Glomerular visceral epithelial cell (primary cell): ENCODE data around the gene NFS1.
"Not testable (repeated sequence)": the region's sequence is repeated elsewhere in the genome, so short reads cannot be mapped to it uniquely, and the experiment has no call there.

Experiments
- DNase-seq: peaks from one replicate; pipeline ENCODE4 v3.0.0-alpha.2; 2016; ENCODE audit errors: extremely low spot score

Gene NFS1

DNA sequence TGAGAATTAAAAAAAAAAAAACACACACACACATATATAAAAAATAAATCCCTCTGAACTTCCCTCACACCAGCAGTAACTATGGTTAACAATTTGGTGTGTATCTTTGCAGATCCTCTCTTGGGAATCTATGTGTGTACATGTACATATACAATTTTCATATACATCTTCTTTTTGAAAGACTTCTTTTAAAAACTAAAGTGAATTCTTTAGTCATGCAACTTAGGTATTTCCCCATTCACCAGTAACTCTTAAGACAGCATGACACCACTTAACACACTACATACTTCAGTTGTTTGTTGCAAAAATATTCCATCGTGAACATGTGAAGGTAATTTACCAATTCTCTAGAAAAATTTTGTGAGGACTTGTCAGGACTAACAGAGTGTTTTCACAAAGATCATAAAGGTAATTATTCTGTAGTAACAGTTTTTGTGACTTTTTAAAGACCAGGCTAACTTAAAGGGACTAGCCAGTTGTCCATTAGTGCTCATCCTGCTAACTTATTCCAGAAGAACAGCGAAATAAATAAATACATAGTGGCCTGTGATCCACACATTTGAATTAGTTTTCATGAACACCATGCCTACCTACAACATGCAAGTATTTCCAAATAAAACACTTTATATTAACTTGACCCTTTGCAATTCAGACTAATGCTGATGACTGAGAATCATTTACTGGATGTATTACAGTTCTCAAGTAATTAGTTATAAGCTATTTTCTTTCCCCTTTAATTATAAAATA, 30.9 kb upstream of the NFS1 start:
- DNase-seq, result no peak

DNA sequence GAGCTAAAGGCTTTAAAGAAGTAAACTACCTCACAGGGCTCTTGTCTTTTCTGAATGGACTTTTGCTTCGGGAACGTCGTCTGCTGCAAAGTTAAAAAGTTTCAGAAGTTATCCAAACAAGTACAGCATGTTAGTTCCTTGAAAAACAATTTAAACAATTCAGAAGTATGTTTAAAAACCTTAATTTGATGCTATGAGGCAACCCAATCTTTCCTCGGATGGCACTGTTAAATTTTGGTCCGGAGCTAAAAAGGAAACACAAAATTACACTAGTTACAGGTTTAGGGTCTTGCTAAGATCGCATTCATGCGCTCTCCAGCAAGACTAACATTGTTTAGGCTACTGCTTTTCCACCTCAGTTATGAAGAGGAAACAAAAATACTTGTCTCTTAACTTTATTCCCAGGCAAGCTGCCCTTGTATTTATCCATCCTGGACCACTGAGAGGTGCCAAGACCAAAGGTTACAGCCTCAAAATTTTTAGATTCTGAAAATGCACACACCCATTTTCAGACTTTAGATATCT, 30.2 kb upstream of the NFS1 start:
- DNase-seq, result no peak

- DNase-seq, result no peak
These were observed 27.9 kb upstream of the NFS1 start for GRCh38 chr20:35726842-35727711.

- DNase-seq, result no peak
These were observed 25.4 kb upstream of the NFS1 start for GRCh38 chr20:35724321-35725230.

DNA sequence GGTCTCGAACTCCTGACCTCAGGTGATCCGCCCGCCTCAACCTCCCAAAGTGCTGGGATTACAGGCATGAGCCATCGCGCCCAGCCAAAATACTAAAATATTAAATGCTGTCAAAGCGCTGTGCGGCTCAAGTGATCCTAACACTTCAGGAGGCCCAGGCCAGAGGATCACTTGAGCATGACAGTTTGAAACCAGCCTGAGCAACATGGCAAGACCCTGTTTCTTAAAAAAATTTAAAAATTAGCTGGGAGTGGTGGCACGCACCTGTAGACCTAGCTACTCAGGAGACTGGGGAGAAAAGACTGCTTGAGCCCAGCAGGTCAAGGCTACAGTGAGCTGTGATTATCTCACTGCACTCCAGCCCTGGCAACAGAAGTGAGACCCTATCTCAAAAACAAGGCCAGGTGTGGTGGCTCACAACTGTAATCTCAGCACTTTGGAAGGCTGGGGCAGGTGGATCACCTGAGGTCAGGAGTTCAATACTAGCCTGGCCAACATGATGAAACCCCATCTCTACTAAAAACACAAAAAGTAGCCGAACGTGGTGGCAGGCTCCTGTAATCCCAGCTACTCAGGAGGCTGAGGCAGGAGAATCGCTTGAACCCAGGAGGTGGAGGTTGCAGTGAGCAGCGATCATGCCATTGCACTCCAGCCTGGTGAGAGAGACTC, 24.6 kb upstream of the NFS1 start:
- not testable (repeated sequence) for DNase-seq

DNA sequence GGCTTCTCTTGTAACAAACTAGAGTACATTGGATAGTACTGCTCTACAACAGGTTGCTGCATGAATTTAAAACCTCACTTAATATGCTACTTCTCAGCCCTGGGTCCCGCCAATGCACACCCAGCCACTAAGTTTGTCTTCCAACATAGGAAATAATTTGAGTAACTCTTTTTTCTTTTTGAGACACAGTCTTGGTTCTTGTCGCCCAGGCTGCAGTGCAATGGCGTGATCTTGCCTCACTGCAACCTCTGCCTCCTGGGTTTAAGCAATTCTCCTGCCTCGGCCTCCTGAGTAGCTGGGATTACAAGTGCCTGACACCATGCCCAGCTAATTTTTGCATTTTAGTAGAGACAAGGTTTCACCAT, 24.1 kb upstream of the NFS1 start:
- not testable (repeated sequence) for DNase-seq

- no peak for DNase-seq
These were observed 22.5 kb upstream of the NFS1 start for GRCh38 chr20:35721621-35722020.

DNA sequence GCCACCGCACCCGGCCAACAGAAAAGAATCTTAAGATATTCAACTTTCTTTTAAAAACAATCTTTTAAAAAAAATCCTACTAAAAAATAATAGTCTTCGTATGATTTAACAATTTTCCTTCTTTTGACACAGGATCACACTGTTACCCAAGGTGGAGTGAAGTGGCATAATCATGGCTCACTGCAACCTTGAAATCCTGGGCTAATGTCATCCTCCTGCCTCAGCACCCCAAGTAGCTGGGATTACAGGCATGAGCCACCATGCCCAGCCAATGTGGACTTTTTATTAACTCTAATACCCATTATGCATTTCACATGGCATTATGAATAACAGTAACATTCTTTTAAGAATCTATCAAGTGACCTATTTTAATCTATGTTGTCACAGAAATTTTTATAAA, 22.1 kb upstream of the NFS1 start:
- no peak for DNase-seq

DNA sequence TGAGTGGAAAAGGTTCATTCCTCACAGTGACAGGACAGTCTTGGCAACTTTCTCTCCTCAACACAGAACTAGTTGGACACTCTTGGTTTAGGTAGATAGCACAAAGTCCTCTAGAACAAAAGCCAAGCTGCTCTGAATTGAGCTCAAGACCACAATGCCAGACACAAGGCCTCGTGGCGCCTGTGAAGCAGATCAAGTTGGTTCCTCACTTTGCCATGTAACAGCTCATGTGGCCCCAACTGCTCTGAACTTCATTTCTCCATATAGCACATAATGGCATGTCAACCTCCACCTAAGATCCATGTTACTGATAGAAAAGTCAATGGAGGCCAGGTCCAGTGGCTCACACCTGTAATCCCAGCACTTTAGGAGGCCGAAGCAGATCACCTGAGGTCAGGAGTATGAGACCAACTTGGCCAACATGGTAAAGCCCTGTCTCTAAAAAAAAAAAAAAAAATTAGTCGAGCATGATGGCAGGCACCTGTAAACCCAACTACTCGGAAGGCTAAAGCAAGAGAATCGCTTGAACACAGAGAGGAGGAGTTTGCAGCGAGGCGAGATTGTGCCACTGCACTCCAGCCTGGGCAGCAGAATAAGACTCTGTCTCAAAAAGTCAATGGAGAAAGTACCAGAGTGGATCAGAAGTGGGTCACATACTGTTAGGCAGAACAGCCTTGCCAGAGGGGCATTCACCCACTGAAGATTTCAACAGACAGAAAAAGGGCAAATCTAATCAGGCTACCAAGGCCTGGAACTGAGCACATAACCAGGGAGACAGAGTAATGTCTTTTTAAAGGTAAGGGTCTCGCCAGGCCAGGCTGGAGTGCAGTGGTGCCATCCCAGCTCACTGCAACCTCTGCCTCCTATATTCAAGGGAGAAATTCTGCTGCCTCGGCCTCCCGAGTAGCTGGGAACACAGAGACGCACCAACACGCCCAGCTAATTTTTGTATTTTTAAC, 21.3 kb upstream of the NFS1 start:
- no peak for DNase-seq

DNA sequence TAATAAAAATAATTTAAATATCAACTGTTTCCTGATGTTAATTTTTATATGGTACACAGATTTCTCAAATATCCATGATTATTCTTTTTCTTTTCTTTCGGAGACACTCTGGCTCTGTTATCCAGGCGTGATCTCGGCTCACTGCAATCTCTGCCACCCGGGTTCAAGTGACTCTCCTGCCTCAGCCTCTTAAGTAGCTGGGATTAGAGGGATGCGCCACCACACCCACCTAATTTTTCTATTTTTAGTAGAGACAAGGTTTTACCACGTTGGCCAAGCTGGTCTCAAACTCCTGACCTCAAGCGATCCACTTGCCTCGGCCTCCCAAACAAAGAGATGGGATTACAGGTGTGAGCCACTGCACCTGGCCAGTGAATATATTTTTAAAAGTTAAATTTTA, 20.6 kb upstream of the NFS1 start:
- DNase-seq, result no peak

DNA sequence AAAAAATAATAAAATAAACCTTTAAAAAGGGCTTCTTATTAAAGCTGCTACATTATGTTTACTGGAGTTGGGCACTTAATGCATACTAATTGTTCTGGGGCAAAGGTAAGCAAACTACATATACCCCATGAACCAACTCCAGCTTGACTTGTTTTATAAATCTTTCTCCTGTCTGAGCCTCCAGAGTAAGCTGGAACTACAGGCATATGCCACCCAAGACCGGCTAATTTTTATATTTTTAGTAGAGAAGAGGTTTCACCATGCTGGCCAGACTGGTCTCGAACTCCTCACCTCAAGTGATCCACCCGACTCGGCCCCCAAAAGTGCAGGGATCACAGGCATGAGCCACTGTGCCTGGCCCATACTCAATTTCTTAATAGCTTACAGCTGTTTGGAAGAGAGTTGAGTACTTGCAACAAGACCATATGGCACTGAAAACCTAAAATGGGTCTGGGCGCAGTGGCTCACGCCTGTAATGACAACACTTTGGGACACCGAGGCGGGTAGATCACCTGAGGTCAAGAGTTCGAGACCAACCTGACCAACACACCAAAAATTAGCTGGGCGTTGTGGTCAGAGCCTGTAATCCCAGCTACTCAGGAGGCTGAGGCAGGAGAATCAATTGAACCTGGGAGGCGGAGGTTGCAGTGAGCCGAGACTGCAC, 20.0 kb upstream of the NFS1 start:
- DNase-seq, result no peak

- not testable (repeated sequence) for DNase-seq
These were observed 19.2 kb upstream of the NFS1 start for GRCh38 chr20:35718321-35718720.

- DNase-seq, result no peak
These were observed 17.2 kb upstream of the NFS1 start for GRCh38 chr20:35716330-35716729.

DNA sequence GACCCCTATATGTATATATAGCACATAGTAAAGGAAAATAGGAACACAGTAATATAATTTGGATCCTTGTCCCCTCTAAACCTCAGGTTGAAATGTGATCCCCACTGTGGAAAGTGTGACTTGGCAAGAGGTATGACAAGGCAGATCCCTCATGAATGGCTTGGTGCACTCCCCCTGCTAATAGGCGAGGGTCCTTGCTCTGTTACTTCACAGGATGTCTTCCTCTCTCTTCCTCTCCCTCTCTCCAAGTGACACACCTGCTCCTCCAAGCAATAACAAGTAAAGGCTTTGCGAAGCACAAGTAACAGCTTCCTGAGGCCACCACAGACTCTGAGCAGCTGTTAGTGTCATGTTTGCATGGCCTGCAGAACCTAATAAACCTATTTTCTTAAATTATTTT, 16.5 kb upstream of the NFS1 start:
- no peak for DNase-seq

- DNase-seq, result no peak
These were observed 15.0 kb upstream of the NFS1 start for GRCh38 chr20:35714127-35714526.

DNA sequence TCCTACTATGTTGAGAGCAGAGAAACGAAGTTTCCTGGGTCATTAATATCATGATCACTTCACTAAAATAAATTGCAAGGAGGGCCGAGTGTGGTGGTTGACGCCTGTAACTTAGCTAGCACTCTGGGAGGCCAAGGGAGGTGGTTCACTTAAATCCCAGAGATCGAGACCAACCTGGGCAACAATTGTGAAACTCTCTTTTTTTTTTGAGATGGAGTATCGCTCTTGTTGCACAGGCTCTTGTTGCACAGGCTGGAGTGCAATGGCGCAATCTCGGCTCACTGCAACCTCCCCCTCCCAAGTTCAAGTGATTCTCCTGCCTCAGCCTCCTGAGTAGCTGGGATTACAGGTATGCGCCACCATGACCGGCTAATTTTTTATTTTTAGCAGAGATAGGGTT, 14.0 kb upstream of the NFS1 start:
- DNase-seq, result not testable (repeated sequence)

DNA sequence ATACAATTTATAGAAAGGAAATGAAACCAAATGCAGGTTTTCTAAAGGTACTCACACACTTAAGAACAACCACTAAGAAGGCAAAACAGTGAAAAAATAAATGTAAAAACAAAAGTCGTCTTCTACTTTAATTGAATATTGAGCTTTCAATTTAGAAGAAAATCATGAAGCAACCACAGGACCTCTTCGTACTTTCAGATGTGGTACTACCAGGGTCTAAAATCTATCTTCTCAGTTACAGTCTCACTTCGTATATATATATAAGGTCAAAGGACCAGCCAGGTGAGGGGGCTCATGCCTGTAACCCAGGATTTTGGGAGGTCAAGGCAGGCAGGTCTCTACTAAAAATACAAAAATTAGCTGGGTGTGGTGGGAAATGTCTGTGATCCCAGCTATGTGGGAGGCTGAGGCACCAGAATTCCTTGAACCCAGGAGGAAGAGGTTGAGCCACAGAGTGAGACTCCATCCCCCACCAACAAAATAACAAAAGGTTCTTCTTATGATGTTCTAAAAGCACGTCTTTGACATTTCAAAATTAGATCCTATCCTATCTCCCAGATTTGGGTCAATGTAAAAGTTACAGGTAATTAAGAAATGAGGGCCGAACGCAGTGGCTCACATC, 12.5 kb upstream of the NFS1 start:
- DNase-seq, result no peak

- DNase-seq, result no peak
These were observed 11.9 kb upstream of the NFS1 start for GRCh38 chr20:35710884-35711587.

DNA sequence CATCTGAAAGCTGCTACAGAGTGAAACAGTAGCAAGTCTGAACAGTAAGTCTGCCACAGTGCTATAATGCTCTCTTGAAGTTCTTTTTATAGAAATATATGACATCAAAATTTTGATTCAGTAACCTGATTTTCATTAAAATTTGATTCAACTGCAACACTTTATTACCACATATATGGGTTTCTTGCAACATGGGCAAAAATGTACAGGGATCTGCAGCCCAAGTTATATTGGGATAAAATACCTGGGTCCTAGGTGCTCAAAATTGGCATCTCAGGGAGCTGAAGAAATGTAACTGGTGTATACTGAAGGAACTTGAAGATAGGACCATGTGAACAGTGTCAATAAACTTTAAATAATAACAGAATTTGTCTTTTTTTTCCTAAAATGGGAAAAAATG, 10.9 kb upstream of the NFS1 start:
- no peak for DNase-seq
